GM12872 (cell line): ENCODE results near the gene SMYD2.

ENCODE experiments used
- TF ChIP-seq, protein P1 (sequence below): IDR thresholded peaks from 3 replicates; pipeline ENCODE4 v1.5.1; 2011; ENCODE audit warnings: low read depth, mild to moderate bottlenecking, low read length, moderate library complexity; ENCODE audit not compliant: insufficient read depth

Gene SMYD2

DNA sequence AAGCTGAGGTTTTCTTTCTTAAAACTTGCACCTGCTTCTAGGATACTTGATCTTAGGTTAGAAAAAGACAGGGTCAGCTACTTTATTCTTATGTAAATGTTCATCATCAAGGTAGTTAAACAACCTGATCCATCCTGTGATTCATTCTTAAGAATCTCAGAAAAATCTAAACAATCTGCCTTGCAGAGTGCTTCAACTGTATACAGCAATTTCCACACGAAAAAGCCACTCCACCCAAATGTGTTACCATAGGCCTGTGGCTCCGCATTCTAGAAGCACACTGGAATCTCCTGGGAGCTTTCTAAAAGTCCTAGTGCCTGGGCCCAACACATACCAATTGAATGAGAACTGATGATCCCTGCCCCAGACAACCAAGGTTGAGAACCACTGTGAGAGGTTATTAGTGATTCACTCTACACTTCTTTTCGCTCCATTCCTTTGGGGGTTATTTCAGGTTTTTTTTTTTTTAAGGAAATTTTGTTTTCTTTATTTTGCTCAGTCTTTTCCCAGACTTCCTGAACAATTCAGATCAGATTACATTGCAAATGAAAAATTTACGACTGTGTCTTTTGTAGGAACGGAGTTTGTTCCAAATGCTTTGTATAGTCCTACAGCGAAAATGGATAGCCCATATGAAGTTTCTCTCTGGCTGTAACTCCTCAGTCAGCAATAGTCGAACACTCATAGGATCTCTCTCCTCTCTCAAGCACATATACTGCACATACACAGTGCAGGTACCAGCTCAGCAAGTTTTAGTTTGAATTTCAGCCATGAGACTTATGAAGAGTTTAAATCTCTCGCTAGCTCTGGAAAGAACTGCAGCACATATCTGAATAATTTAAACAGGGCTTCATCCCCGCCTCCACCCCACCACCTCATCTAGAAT lies 16.1 kb downstream of the SMYD2 start:
- TF ChIP-seq, protein P1, sequence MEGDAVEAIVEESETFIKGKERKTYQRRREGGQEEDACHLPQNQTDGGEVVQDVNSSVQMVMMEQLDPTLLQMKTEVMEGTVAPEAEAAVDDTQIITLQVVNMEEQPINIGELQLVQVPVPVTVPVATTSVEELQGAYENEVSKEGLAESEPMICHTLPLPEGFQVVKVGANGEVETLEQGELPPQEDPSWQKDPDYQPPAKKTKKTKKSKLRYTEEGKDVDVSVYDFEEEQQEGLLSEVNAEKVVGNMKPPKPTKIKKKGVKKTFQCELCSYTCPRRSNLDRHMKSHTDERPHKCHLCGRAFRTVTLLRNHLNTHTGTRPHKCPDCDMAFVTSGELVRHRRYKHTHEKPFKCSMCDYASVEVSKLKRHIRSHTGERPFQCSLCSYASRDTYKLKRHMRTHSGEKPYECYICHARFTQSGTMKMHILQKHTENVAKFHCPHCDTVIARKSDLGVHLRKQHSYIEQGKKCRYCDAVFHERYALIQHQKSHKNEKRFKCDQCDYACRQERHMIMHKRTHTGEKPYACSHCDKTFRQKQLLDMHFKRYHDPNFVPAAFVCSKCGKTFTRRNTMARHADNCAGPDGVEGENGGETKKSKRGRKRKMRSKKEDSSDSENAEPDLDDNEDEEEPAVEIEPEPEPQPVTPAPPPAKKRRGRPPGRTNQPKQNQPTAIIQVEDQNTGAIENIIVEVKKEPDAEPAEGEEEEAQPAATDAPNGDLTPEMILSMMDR: no peak

DNA sequence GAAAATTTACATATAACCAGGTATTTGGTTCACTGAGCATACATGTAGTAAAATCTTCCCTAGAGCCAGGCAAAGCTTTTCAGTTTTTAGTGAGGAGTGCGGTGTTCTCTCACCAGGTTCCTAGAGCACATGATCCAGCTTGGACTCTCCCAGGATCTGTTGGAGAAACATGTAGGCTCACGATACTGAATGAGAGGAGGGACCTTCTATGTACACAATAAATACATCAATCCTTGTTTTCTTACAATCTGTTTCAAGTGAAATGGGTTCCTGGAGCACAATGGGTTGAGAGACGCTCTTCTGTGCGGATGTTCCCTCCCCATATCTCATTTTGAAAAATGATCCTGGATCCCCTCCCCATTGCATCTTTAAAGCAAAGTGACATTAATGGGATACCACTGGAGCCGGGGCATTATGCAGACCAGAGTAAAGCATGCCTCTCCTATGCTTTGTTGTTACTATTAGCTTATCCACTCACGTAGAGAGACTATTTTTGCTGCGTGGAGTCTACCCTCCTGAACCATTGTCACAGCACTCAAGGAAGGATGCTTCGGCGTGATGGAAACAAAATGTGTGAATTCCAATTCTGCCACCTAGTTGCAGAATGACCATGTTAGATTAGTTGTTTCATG lies 19.3 kb downstream of the SMYD2 start:
- TF ChIP-seq, protein P1: no peak

DNA sequence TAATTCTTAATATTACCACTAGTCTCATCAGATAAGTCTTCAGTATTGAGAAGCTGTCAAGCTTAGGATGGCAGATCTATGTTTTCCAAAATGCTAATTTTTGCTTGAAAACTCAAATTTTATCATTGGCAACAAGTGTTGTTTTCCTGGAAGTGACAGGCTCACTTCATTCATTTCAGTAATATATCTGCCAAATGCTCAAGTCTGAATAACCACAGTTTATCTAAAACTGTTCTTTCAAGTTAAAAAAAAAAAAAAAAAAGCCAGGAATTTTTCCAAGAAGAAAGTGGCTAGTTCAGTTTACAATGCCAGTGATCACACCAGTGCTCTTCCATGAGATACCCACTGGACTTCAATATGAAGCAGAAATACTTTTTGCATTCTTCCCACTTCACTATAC lies 20.6 kb downstream of the SMYD2 start:
- TF ChIP-seq, protein P1: no peak

DNA sequence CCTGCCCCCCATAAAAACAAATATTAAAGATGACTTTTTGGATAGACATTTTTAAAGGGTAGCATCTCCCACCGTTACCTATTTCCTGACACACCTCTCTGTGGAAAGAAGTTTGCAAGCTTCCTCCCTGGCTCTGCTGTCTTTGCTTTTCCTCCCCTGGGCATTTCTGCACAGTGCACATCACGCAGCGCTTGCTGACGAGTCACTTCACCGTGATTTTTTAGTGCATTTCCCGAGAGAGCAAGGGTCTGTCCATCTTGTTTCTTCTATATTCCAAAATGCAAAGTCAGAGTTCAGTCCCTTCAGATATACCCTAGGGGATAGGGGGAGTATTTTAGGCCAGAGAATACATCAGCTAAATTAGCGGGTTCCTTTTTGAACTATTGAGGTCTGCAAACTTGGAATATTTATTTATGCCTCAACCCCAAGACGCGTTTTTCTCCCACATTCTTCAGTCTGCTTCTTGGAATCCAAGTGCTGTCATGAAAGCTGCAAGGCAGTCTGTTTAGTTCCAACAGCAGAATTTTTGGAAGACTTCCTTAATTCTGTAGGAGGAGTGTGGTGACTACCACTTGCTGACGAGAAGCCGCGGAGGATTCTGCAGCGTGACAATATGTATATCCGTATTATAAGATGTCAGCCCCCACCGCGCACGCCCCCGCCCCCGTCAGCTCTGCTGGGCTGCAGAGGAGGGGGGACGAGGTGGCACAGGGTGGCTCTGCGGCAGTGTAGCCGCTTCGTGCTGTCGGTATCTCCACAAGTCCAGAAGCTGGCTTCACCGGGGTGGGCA lies 22.4 kb downstream of the SMYD2 start:
- TF ChIP-seq, protein P1: no peak

DNA sequence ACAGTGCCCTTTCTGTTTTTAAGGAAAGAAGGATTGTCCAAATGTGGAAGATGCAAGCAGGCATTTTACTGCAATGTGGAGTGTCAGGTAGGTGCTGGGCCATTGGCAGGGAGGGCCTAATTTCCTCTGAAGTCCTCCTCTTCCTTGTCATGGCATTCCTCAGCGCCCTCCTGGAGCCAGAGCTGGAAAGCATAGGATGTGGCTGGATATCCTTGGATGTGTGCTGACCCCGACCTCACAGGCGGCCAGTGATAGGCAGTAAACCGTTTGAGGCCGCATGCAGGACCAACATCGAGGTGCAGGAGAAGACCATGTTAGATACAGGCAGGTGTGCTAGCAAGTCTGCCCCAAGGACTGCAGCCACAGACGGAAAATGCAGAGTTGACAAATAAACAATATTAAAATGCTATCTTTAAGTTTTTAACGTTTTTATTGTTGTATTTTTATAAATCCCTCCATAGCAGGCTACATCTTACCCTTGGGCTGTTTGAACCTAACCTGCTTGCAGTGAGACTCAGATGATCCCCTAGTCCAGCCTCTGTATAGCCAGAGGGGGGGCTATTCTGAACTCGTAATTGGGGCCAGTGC lies 24.3 kb downstream of the SMYD2 start:
- TF ChIP-seq, protein P1: no peak

DNA sequence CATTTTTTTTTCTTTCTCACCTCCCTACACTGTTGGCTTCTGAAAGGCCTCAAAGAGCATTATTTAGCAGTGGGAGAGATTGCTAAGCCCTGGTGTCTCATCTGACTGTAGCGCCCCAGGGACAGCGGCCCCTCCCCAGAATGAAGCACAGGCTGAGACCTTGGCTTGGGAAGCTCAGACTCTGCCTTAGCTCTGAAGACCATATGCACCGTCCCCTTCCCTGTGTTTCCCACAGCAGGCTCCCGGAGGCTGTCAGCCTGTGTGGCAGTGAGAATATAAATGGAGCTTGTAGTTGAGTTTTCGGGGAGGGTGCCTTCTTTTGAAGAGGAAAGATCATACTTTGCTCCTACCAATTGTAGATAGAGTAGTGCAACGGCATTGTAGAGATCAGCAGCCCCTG lies 25.3 kb downstream of the SMYD2 start:
- TF ChIP-seq, protein P1: no peak

DNA sequence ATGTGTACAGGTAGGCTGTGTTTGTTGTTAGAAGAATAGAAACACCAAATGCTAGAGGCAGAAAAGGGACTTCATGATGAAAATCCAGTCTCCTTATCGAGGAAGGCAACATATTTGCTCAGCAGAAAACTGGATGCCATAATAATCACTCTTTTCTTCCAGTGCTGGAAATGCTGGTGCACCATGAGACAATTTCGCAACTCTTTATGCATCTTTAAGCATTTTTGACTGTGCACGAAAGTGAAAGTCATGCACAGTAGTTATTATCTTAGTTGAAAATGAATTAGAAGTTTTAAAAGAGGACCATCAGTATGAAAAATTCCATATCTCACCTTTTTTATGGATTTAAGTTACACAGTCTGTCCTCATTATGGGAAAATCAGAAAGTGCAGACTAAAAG lies 29.1 kb downstream of the SMYD2 start:
- TF ChIP-seq, protein P1: no peak
